ENCODE measurements around the gene PCDHGC4.

PCDHGC4 gene

DNA sequence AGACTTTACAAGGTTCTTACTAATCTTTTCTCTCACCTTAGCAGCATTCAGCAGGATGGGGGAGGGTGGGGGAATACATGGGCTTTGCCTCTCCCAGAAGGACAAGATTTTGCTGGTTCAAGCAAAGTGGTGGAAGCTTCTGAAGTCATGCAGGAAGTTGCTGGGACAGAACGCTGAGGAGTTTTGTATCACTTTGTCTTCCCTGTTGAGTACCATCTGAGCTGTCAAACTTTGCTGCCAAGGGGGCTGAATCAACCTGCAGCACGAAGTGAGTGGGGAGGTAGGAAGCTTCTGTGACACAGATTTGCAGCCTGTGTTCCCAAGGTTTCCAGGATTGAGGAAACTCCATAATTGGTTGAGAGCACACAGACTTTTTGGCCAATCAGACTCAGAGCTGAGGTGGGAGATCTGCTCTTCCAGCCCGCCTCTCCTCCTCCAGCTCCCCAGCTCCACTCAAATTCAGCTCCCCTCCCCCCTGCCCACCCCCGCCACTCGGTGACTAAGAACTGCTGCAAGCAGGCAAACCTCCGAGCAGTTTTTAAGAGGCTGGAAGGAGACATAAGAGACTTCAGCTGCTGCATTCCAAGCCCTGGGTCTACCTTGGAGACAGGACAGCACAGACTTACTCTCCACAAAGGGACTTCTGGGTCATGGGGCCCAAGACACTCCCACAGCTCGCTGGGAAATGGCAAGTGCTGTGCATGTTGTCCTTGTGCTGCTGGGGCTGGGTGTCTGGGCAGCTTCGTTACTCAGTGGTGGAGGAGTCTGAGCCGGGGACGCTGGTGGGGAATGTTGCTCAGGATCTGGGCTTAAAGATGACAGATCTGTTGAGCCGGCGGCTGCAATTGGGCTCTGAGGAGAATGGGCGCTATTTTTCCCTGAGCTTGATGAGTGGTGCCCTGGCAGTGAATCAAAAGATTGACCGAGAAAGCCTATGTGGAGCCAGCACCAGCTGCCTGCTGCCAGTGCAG, 4.0 kb downstream of the PCDHGC4 start, which contains the start of gene PCDHGC5:
Gene PCDHGC5, plus strand, starts transcription at position 491 of the 971 bp plus-strand sequence. Its CDS starts 160 bp downstream, at position 651.
- no peak for DNase-seq
- in situ Hi-C loops (cut with MboI; ENCODE audit: low pct_unique_long_range_greater_than_20kb, low sequenced_read_pairs) = no loop called here

- in situ Hi-C loops (cut with MboI; ENCODE audit: low pct_unique_long_range_greater_than_20kb, low sequenced_read_pairs) = no loop called here
- DNase-seq = no peak
Observed at GRCh38 chr5:141489841-141490240, 5.0 kb downstream of the PCDHGC4 start.

DNA sequence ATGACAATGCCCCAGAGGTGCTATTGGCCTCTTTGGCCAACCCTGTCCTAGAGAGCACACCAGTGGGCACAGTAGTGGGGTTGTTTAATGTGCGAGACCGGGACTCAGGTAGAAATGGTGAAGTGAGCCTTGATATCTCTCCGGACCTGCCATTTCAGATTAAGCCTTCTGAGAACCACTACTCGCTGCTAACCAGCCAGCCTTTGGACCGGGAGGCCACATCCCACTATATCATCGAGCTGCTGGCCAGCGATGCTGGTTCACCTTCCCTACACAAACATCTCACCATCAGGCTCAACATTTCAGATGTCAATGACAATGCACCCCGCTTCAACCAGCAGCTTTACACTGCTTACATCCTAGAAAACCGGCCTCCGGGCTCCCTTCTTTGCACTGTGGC, 5.4 kb downstream of the PCDHGC4 start:
- in situ Hi-C loops (cut with MboI; ENCODE audit: low pct_unique_long_range_greater_than_20kb, low sequenced_read_pairs) = no loop called here
- no peak for DNase-seq

DNA sequence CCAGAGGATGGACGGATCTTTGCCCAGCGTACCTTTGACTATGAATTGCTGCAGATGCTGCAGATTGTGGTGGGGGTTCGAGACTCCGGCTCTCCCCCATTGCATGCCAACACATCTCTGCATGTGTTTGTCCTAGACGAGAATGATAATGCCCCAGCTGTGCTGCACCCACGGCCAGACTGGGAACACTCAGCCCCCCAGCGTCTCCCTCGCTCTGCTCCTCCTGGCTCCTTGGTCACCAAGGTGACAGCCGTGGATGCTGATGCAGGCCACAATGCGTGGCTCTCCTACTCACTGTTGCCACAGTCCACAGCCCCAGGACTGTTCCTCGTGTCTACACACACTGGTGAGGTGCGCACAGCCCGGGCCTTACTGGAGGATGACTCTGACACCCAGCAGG, 5.9 kb downstream of the PCDHGC4 start:
- no peak for DNase-seq
- in situ Hi-C loops (cut with MboI; ENCODE audit: low pct_unique_long_range_greater_than_20kb, low sequenced_read_pairs) = no loop called here

- in situ Hi-C loops (cut with MboI; ENCODE audit: low pct_unique_long_range_greater_than_20kb, low sequenced_read_pairs) = no loop called here
- no peak for DNase-seq
Observed at GRCh38 chr5:141491323-141492167, 6.7 kb downstream of the PCDHGC4 start.

GRCh38 chr5:141492168-141492885, 7.5 kb downstream of the PCDHGC4 start:
- DNase-seq = no peak
- in situ Hi-C loops (cut with MboI; ENCODE audit: low pct_unique_long_range_greater_than_20kb, low sequenced_read_pairs) = no loop called here

- in situ Hi-C loops (cut with MboI; ENCODE audit: low pct_unique_long_range_greater_than_20kb, low sequenced_read_pairs) = no loop called here
- no peak for DNase-seq
Observed at GRCh38 chr5:141493500-141494422, 8.9 kb downstream of the PCDHGC4 start.

- no peak for DNase-seq
- in situ Hi-C loops (cut with MboI; ENCODE audit: low pct_unique_long_range_greater_than_20kb, low sequenced_read_pairs) = no loop called here
Observed at GRCh38 chr5:141494761-141495452, 10.1 kb downstream of the PCDHGC4 start.

- in situ Hi-C loops (cut with MboI; ENCODE audit: low pct_unique_long_range_greater_than_20kb, low sequenced_read_pairs) = no loop called here
- DNase-seq = no peak
Observed at GRCh38 chr5:141495453-141495811, 10.6 kb downstream of the PCDHGC4 start.

DNA sequence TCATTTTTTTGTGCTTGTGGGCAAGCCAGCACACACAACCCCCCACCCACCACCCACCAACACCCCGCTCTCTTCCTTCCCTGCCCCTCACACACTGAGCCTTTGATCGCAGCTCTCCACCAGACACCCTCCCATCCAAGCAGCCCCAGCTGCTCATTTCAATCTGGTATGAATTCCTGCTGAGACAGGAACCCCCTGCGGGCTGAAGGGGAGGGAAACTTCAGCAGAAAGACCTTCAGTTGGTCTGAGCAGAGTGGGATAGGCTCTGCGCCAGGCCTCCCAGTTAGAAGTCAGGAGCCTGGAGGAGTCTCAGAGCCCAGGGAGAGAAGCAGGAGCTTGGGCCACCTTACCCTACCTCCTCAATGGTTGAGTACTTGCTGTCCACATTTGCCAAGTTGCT, 11.2 kb downstream of the PCDHGC4 start:
- no peak for DNase-seq
- in situ Hi-C loops (cut with MboI; ENCODE audit: low pct_unique_long_range_greater_than_20kb, low sequenced_read_pairs) = no loop called here

DNA sequence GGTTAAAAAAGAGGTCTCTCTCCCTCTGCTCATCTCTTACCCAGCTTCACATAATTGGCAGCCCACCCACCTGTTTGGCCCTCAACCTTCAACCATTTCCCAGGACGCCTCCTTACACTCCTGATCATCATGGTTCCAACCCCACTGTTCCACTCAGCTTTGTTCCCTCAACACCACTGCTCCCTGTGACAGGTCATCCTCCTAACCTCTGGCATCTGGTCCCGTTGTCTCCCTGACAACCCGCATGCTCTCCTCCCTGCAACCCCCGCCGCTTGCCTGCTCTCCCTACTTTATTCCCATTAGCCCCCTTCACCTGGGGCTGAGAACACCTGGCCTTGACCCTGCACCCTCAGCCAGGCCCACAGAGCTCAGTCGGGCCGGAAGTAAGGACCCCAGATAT, 16.9 kb downstream of the PCDHGC4 start:
- DNase-seq = no peak
- in situ Hi-C loops (cut with MboI; ENCODE audit: low pct_unique_long_range_greater_than_20kb, low sequenced_read_pairs) = no loop called here

DNA sequence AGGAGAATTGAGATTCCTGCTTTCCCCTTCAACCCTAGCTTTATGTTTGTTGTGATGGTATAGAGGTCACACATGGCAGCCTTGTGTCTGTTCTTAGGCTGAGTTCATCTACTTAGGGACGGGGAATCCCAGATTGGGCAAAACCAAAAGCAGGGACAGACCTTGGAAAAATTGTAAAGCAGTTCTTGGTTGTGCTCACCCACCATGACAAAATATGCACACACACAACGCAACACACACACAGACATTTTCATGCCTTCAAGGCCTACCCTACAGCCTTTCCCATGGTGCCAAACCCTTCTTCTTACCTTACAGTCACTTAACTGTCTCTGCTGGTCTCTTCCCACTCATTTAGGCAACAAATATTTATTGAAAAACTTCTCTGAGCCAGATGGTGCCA, 18.9 kb downstream of the PCDHGC4 start:
- in situ Hi-C loops (cut with MboI; ENCODE audit: low pct_unique_long_range_greater_than_20kb, low sequenced_read_pairs) = no loop called here
- DNase-seq = no peak

DNA sequence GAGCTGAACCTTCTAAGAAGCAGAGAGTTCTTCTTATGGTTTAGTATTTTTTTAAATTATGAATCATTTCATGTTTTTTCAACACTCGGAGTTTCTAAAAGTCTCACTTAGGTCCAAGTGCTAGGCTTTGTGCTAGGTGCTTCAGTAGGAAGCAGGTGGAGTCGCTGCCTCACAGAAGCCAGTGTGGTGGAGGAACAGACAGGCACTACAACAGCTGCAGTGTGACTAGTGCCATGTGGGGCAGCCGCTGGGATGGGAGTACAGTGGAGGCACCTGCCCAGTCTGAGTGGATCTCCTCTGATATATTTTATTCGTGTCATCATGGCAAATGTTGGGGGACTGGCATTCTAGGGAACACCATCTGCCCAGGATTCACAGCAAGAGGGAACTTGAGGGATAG, 19.4 kb downstream of the PCDHGC4 start:
- DNase-seq = no peak
- in situ Hi-C loops (cut with MboI; ENCODE audit: low pct_unique_long_range_greater_than_20kb, low sequenced_read_pairs) = no loop called here

GRCh38 chr5:141506381-141507155, 21.7 kb downstream of the PCDHGC4 start:
- in situ Hi-C loops (cut with MboI; ENCODE audit: low pct_unique_long_range_greater_than_20kb, low sequenced_read_pairs) = no loop called here

GRCh38 chr5:141507387-141508091, 22.7 kb downstream of the PCDHGC4 start:
- in situ Hi-C loops (cut with MboI; ENCODE audit: low pct_unique_long_range_greater_than_20kb, low sequenced_read_pairs) = no loop called here

More at GRCh38 chr5:141506381-141507155, 21.7 kb downstream of the PCDHGC4 start:
- no peak for DNase-seq

GRCh38 chr5:141508440-141508797, 23.6 kb downstream of the PCDHGC4 start:
- in situ Hi-C loops (cut with MboI; ENCODE audit: low pct_unique_long_range_greater_than_20kb, low sequenced_read_pairs) = no loop called here
- peak; percentile 52 for DNase-seq

More at GRCh38 chr5:141507387-141508091, 22.7 kb downstream of the PCDHGC4 start:
- DNase-seq = peak; percentile 87
